Fibroblast of lung (primary cell): ENCODE results near the gene KLHL8.

ENCODE experiments used
- EZH2 ChIP-seq: IDR thresholded peaks from 2 replicates; pipeline ENCODE4 v1.5.1; 2012; ENCODE audit warnings: low read length, control low read depth, mild to moderate bottlenecking; ENCODE audit errors: missing control alignments
- TF ChIP-seq, protein P1 (sequence below), 2 donors: IDR thresholded peaks in 1 of 2; conservative IDR thresholded peaks in 1 of 2; 1 replicate in 1 of 2; 2 replicates in 1 of 2; pipeline ENCODE4 v1.5.1; 2011 to 2012; ENCODE audit warnings: low read length in 2 of 2, control low read depth in 1 of 2, inconsistent platforms in 1 of 2, low read depth in 1 of 2, mild to moderate bottlenecking in 1 of 2

DNA sequence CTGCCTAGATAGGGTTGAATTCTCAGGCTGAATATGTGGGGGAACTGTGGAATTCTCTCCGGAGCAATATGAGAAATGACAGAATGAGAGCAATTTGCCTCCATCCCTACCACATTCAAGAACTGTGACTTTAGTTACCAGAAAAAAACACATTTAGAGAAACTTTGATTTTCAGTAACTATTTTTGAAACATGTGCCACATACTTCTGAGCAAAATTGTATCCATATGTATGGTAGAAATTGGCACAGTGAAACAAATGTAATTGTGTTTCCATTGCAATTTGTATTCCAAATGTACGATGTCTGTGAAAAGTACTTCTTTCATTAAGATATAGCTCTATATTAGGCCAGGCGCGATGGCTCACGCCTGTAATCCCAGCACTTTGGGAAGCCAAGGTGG lies 5.5 kb upstream of the KLHL8 start:
- no peak for TF ChIP-seq EZH2
- TF ChIP-seq, protein P1, sequence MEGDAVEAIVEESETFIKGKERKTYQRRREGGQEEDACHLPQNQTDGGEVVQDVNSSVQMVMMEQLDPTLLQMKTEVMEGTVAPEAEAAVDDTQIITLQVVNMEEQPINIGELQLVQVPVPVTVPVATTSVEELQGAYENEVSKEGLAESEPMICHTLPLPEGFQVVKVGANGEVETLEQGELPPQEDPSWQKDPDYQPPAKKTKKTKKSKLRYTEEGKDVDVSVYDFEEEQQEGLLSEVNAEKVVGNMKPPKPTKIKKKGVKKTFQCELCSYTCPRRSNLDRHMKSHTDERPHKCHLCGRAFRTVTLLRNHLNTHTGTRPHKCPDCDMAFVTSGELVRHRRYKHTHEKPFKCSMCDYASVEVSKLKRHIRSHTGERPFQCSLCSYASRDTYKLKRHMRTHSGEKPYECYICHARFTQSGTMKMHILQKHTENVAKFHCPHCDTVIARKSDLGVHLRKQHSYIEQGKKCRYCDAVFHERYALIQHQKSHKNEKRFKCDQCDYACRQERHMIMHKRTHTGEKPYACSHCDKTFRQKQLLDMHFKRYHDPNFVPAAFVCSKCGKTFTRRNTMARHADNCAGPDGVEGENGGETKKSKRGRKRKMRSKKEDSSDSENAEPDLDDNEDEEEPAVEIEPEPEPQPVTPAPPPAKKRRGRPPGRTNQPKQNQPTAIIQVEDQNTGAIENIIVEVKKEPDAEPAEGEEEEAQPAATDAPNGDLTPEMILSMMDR (conservative IDR thresholded peaks at IDR 0.05 in 1 of 2, IDR thresholded peaks at IDR 0.05 in 1 of 2; ENCODE audit: low read depth in 1 of 2, low read length in 2 of 2): no peak
